ENCODE measurements around the gene SERBP1.
"Not testable (repeated sequence)": the region's sequence is repeated elsewhere in the genome, so short reads cannot be mapped to it uniquely, and the experiment has no call there.

Gene SERBP1

GRCh38 chr1:67400029-67400786, 30.0 kb downstream of the SERBP1 start:
- H3K27ac ChIP-seq (ENCODE audit: low read depth, low read length); H3K79me2 ChIP-seq (ENCODE audit: control insufficient read depth, insufficient read depth, low read length); H3K9ac ChIP-seq (ENCODE audit: low read length); H3K36me3 ChIP-seq (ENCODE audit: control insufficient read depth, insufficient read depth, low read length); H4K8ac ChIP-seq (ENCODE audit: low read depth, low read length); H3K4me2 ChIP-seq (ENCODE audit: low read length); H3K4me3 ChIP-seq (ENCODE audit: low read length); H3K56ac ChIP-seq (ENCODE audit: low read length); H3K23ac ChIP-seq (ENCODE audit: low read length); H4K5ac ChIP-seq (ENCODE audit: low read length); H2BK15ac ChIP-seq (replicated peaks; ENCODE audit: low read depth); H3K4ac ChIP-seq (ENCODE audit: low read depth, low read length); H2AK5ac ChIP-seq (ENCODE audit: low read length); H2BK5ac ChIP-seq (ENCODE audit: low read length); H3K79me1 ChIP-seq (ENCODE audit: low read length); H3K27me3 ChIP-seq (ENCODE audit: insufficient read depth, low read length, poor library complexity); H2BK120ac ChIP-seq (ENCODE audit: low read depth, low read length); H3K18ac ChIP-seq (ENCODE audit: low read length); H3K4me1 ChIP-seq (ENCODE audit: control insufficient read depth, low read depth, low read length): not testable (repeated sequence)
- DNase-seq = peak; percentile 73
- no CpG with 5 or more reads among the region's 12 CpGs for WGBS (ENCODE audit: extremely low coverage, insufficient coverage, low lambda C conversion rate)

- no peak overlapping the region for H3K23ac ChIP-seq (ENCODE audit: low read length)
- WGBS (ENCODE audit: extremely low coverage, insufficient coverage, low lambda C conversion rate) = no CpG with 5 or more reads among the region's 7 CpGs
- no peaks in the 10 kb centered on the region for H3K4me1 ChIP-seq (ENCODE audit: control insufficient read depth, low read depth, low read length)
- no peak overlapping the region for H4K8ac ChIP-seq (ENCODE audit: low read depth, low read length)
- no peak overlapping the region for H3K27ac ChIP-seq (ENCODE audit: low read depth, low read length)
- no peak overlapping the region for H3K4ac ChIP-seq (ENCODE audit: low read depth, low read length)
- H3K4me3 ChIP-seq (ENCODE audit: low read length) = no peak overlapping the region
- no peaks in the 10 kb centered on the region for H3K27me3 ChIP-seq (ENCODE audit: insufficient read depth, low read length, poor library complexity)
- no peak for DNase-seq
- H3K79me2 ChIP-seq (ENCODE audit: control insufficient read depth, insufficient read depth, low read length) = no peaks in the 10 kb centered on the region
- no peaks in the 10 kb centered on the region for H3K79me1 ChIP-seq (ENCODE audit: low read length)
- no peak overlapping the region for H3K56ac ChIP-seq (ENCODE audit: low read length)
- H2BK120ac ChIP-seq (ENCODE audit: low read depth, low read length) = no peak overlapping the region
- no peak overlapping the region for H2BK5ac ChIP-seq (ENCODE audit: low read length)
- no peak overlapping the region for H3K18ac ChIP-seq (ENCODE audit: low read length)
- no peaks in the 10 kb centered on the region for H3K36me3 ChIP-seq (ENCODE audit: control insufficient read depth, insufficient read depth, low read length)
- no peak overlapping the region for H2BK15ac ChIP-seq (replicated peaks; ENCODE audit: low read depth)
- H3K4me2 ChIP-seq (ENCODE audit: low read length) = no peak overlapping the region
- H2AK5ac ChIP-seq (ENCODE audit: low read length) = no peak overlapping the region
- H3K9ac ChIP-seq (ENCODE audit: low read length) = no peak overlapping the region
- no peak overlapping the region for H4K5ac ChIP-seq (ENCODE audit: low read length)
Observed at GRCh38 chr1:67399199-67399993, 30.8 kb downstream of the SERBP1 start.

- Histone ChIP-seq H3K4me1 (ENCODE audit: control insufficient read depth, low read depth, low read length) (peaks cover 2% of the 10 kb centered on the region), H2BK15ac (replicated peaks; ENCODE audit: low read depth) (no peak overlapping the region), H4K8ac (ENCODE audit: low read depth, low read length) (no peak overlapping the region), H3K27me3 (ENCODE audit: insufficient read depth, low read length, poor library complexity) (no peaks in the 10 kb centered on the region), H3K4me2 (ENCODE audit: low read length) (no peak overlapping the region), H3K27ac (ENCODE audit: low read depth, low read length) (no peak overlapping the region), H3K18ac (ENCODE audit: low read length) (no peak overlapping the region), H3K79me2 (ENCODE audit: control insufficient read depth, insufficient read depth, low read length) (no peaks in the 10 kb centered on the region), H4K5ac (ENCODE audit: low read length) (no peak overlapping the region), H3K4me3 (ENCODE audit: low read length) (no peak overlapping the region), H3K79me1 (ENCODE audit: low read length) (no peaks in the 10 kb centered on the region), H2AK5ac (ENCODE audit: low read length) (no peak overlapping the region), H2BK5ac (ENCODE audit: low read length) (no peak overlapping the region), H3K36me3 (ENCODE audit: control insufficient read depth, insufficient read depth, low read length) (no peaks in the 10 kb centered on the region), H3K4ac (ENCODE audit: low read depth, low read length) (no peak overlapping the region), H3K56ac (ENCODE audit: low read length) (no peak overlapping the region), H2BK120ac (ENCODE audit: low read depth, low read length) (no peak overlapping the region), H3K23ac (ENCODE audit: low read length) (no peak overlapping the region), H3K9ac (ENCODE audit: low read length) (no peak overlapping the region)
- no peak for DNase-seq
- WGBS (ENCODE audit: extremely low coverage, insufficient coverage, low lambda C conversion rate) = no CpG with 5 or more reads among the region's 4 CpGs
Observed at GRCh38 chr1:67394548-67394947, 35.7 kb downstream of the SERBP1 start.

GRCh38 chr1:67393737-67394136, 36.5 kb downstream of the SERBP1 start:
- Histone ChIP-seq H2BK120ac (ENCODE audit: low read depth, low read length) (no peak overlapping the region), H2BK15ac (replicated peaks; ENCODE audit: low read depth) (no peak overlapping the region), H3K23ac (ENCODE audit: low read length) (no peak overlapping the region), H3K4me1 (ENCODE audit: control insufficient read depth, low read depth, low read length) (peaks cover 2% of the 10 kb centered on the region), H3K56ac (ENCODE audit: low read length) (no peak overlapping the region), H4K5ac (ENCODE audit: low read length) (no peak overlapping the region), H3K36me3 (ENCODE audit: control insufficient read depth, insufficient read depth, low read length) (no peaks in the 10 kb centered on the region), H3K79me2 (ENCODE audit: control insufficient read depth, insufficient read depth, low read length) (no peaks in the 10 kb centered on the region), H3K4me2 (ENCODE audit: low read length) (no peak overlapping the region), H3K4ac (ENCODE audit: low read depth, low read length) (no peak overlapping the region), H3K4me3 (ENCODE audit: low read length) (no peak overlapping the region), H4K8ac (ENCODE audit: low read depth, low read length) (no peak overlapping the region), H3K79me1 (ENCODE audit: low read length) (no peaks in the 10 kb centered on the region), H3K9ac (ENCODE audit: low read length) (no peak overlapping the region), H2AK5ac (ENCODE audit: low read length) (no peak overlapping the region), H3K27me3 (ENCODE audit: insufficient read depth, low read length, poor library complexity) (no peaks in the 10 kb centered on the region), H3K27ac (ENCODE audit: low read depth, low read length) (no peak overlapping the region), H2BK5ac (ENCODE audit: low read length) (no peak overlapping the region), H3K18ac (ENCODE audit: low read length) (no peak overlapping the region)
- WGBS (ENCODE audit: extremely low coverage, insufficient coverage, low lambda C conversion rate) = no CpG with 5 or more reads among the region's 3 CpGs
- DNase-seq = no peak

- DNase-seq = peak; percentile 43
- Histone ChIP-seq H3K79me2 (ENCODE audit: control insufficient read depth, insufficient read depth, low read length) (no peaks in the 10 kb centered on the region), H3K4ac (ENCODE audit: low read depth, low read length) (no peak overlapping the region), H4K5ac (ENCODE audit: low read length) (no peak overlapping the region), H3K36me3 (ENCODE audit: control insufficient read depth, insufficient read depth, low read length) (no peaks in the 10 kb centered on the region), H3K23ac (ENCODE audit: low read length) (no peak overlapping the region), H3K27ac (ENCODE audit: low read depth, low read length) (no peak overlapping the region), H3K9ac (ENCODE audit: low read length) (no peak overlapping the region), H4K8ac (ENCODE audit: low read depth, low read length) (no peak overlapping the region), H3K56ac (ENCODE audit: low read length) (no peak overlapping the region), H2AK5ac (ENCODE audit: low read length) (no peak overlapping the region), H3K18ac (ENCODE audit: low read length) (no peak overlapping the region), H2BK120ac (ENCODE audit: low read depth, low read length) (no peak overlapping the region), H2BK5ac (ENCODE audit: low read length) (no peak overlapping the region), H3K4me3 (ENCODE audit: low read length) (no peak overlapping the region), H3K4me1 (ENCODE audit: control insufficient read depth, low read depth, low read length) (peaks cover 2% of the 10 kb centered on the region), H3K79me1 (ENCODE audit: low read length) (no peaks in the 10 kb centered on the region), H2BK15ac (replicated peaks; ENCODE audit: low read depth) (no peak overlapping the region), H3K4me2 (ENCODE audit: low read length) (no peak overlapping the region), H3K27me3 (ENCODE audit: insufficient read depth, low read length, poor library complexity) (no peaks in the 10 kb centered on the region)
- WGBS (ENCODE audit: extremely low coverage, insufficient coverage, low lambda C conversion rate) = no CpG with 5 or more reads among the region's 12 CpGs
Observed at GRCh38 chr1:67393240-67393639, 37.0 kb downstream of the SERBP1 start.

Measured in mesendoderm (in vitro differentiated cells).